Osteocyte (in vitro differentiated cells): ENCODE measurements around the gene SLC16A12. TPM values are rescaled to one million over a fixed set of nuclear protein-coding genes. Genes with fewer than 3 reads are reported as not detected.
A peak's percentile ranks its signal among the peaks of the same experiment; 100 is the strongest.

Source experiments
- DNase-seq: peaks from one replicate; pipeline ENCODE4 v3.0.0; 2021; ENCODE audit warnings: mixed read lengths; ENCODE audit not compliant: unreplicated experiment; ENCODE audit errors: extremely low spot score
- H3K27ac Mint-ChIP-seq: one replicate; pipeline ENCODE4 v1.8.0; 2021; ENCODE audit warnings: mild to moderate bottlenecking, mixed read lengths; ENCODE audit not compliant: unreplicated experiment
- H3K27me3 Mint-ChIP-seq: one replicate; pipeline ENCODE4 v1.8.0; 2021; ENCODE audit warnings: mixed read lengths; ENCODE audit not compliant: unreplicated experiment
- H3K36me3 Mint-ChIP-seq: one replicate; pipeline ENCODE4 v1.8.0; 2021; ENCODE audit warnings: mixed read lengths; ENCODE audit not compliant: unreplicated experiment
- H3K4me1 Mint-ChIP-seq: one replicate; pipeline ENCODE4 v1.8.0; 2021; ENCODE audit warnings: mixed read lengths; ENCODE audit not compliant: unreplicated experiment
- H3K4me3 Mint-ChIP-seq: one replicate; pipeline ENCODE4 v1.8.0; 2021; ENCODE audit warnings: mild to moderate bottlenecking, moderate library complexity, mixed read lengths; ENCODE audit not compliant: unreplicated experiment
- H3K9me3 Mint-ChIP-seq: one replicate; pipeline ENCODE4 v1.8.0; 2021; ENCODE audit warnings: mixed read lengths; ENCODE audit not compliant: unreplicated experiment
- total RNA-seq: library from RNA; stranded (reverse); gene quantifications from 2 replicates; pipeline ENCODE4 v1.2.1, GENCODE V29; 2021
- TF ChIP-seq, protein P1 (sequence below): fragments of 200-600 bp; sonication (generic); IDR thresholded peaks from 2 replicates; pipeline ENCODE4 v1.5.0; 2021; ENCODE audit warnings: antibody characterized with exemption, mild to moderate bottlenecking, moderate library complexity

Gene SLC16A12
- total RNA-seq, 1 donor from 2014 or later: 8.4 TPM

DNA sequence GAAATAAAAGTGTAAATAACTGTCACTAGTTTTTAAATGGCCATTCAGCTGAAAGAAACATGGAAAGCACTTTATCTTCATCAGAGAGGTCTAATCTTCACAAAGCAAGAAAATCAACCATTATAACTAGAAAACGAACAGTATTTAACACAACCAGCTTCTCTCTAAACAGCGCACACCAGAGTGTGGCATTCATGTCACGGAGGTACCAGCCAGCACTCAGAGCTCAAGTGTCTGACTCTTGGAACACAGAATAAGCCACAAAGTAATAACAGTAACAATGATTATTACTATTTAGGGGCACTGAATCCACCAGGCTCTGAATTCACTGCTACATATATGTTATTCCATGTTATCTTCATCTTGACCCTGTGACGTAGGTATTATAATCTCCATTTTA lies 60.9 kb downstream of the SLC16A12 start:
- Mint-ChIP-seq H3K27me3 (no peaks in the 10 kb centered on the region), H3K4me1 (peaks cover 76% of the 10 kb centered on the region), H3K9me3 (peaks cover 3% of the 10 kb centered on the region), H3K36me3 (peaks cover 2% of the 10 kb centered on the region), H3K27ac (peak overlapping the region; percentile 95), H3K4me3 (no peak overlapping the region)
- DNase-seq: no peak
- TF ChIP-seq, protein P1, sequence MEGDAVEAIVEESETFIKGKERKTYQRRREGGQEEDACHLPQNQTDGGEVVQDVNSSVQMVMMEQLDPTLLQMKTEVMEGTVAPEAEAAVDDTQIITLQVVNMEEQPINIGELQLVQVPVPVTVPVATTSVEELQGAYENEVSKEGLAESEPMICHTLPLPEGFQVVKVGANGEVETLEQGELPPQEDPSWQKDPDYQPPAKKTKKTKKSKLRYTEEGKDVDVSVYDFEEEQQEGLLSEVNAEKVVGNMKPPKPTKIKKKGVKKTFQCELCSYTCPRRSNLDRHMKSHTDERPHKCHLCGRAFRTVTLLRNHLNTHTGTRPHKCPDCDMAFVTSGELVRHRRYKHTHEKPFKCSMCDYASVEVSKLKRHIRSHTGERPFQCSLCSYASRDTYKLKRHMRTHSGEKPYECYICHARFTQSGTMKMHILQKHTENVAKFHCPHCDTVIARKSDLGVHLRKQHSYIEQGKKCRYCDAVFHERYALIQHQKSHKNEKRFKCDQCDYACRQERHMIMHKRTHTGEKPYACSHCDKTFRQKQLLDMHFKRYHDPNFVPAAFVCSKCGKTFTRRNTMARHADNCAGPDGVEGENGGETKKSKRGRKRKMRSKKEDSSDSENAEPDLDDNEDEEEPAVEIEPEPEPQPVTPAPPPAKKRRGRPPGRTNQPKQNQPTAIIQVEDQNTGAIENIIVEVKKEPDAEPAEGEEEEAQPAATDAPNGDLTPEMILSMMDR: no peak

DNA sequence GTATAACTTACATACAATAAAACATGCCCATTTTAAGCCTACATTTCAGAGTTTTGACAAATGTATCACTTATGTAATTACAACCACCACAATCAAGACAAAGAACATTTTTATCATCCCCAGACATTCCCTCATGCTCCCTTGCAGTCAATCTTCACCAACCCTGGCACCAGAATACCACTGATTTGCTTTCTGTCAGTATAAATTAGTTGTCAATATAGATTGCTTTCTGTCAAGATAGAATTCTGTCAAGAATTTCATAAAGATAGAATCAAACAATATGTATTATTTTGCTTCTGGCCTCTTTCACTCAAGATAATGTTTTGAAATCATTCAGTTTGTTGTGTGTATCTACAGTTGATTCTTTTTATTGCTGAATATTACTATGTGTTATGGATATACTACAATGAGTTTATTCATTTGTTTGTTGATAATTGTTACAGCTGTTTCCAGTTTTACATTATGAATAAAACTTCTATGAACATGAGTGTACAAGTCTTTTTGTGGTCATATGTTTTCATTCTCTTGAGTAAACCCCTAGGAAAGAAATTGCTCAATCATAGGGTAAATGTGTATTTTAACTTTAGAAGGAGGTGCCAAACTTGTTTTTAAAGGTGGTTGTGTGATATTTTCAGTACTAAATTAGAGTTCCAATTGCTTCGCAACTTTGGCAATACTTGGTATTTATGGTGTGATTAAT lies 64.1 kb downstream of the SLC16A12 start:
- TF ChIP-seq, protein P1: no peak
- no peaks in the 10 kb centered on the region for H3K27me3 Mint-ChIP-seq
- H3K9me3 Mint-ChIP-seq: peaks cover 4% of the 10 kb centered on the region
- peaks cover 2% of the 10 kb centered on the region for H3K36me3 Mint-ChIP-seq
- peaks cover 72% of the 10 kb centered on the region for H3K4me1 Mint-ChIP-seq
- peak overlapping the region; percentile 83 for H3K27ac Mint-ChIP-seq
- H3K4me3 Mint-ChIP-seq: no peak overlapping the region
- no peak for DNase-seq

DNA sequence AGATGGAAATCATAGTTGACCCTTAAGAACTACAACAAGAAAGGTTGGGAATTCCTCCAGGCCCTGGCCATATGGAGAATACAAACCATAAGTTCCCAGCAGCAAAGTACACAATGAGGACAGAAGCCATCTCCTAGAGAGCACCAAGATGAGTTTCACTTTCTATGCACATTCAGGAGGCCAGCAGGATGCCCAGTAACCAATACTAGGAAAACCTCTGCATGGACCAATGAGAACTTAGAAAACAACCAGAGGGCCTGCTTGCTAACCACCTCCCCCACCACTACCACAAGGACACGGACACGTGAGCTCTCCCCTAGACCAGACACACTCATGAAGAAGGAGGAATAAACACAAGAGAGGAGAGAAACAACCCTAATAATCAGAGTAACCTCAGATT lies 64.8 kb downstream of the SLC16A12 start:
- Mint-ChIP-seq H3K36me3 (peaks cover 2% of the 10 kb centered on the region), H3K9me3 (peaks cover 4% of the 10 kb centered on the region), H3K4me1 (peaks cover 67% of the 10 kb centered on the region), H3K27me3 (no peaks in the 10 kb centered on the region), H3K4me3 (no peak overlapping the region), H3K27ac (peak overlapping the region; percentile 83)
- no peak for DNase-seq
- TF ChIP-seq, protein P1: no peak

DNA sequence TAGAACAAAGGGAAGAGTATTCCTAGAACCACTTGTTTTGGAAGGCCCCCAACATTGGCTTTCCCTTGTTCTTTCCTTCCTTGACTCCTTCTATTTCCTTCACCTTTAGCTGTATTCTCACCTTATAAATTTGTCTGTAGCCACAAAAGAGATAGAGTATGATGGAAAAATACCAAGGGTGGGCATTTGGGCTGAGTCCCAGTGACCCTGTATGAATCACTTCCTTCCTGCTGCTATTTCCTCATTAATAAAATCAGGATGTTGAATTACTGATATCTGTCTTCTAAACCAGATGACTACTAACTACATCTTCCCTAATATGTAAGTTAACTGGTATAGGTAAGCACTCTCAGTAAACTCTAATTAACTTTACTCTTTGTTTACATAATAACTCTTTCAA lies 65.9 kb downstream of the SLC16A12 start:
- Mint-ChIP-seq H3K9me3 (peaks cover 4% of the 10 kb centered on the region), H3K4me1 (peaks cover 56% of the 10 kb centered on the region), H3K27me3 (no peaks in the 10 kb centered on the region), H3K4me3 (no peak overlapping the region), H3K27ac (peak overlapping the region; percentile 83), H3K36me3 (peaks cover 2% of the 10 kb centered on the region)
- no peak for DNase-seq
- TF ChIP-seq, protein P1: no peak

DNA sequence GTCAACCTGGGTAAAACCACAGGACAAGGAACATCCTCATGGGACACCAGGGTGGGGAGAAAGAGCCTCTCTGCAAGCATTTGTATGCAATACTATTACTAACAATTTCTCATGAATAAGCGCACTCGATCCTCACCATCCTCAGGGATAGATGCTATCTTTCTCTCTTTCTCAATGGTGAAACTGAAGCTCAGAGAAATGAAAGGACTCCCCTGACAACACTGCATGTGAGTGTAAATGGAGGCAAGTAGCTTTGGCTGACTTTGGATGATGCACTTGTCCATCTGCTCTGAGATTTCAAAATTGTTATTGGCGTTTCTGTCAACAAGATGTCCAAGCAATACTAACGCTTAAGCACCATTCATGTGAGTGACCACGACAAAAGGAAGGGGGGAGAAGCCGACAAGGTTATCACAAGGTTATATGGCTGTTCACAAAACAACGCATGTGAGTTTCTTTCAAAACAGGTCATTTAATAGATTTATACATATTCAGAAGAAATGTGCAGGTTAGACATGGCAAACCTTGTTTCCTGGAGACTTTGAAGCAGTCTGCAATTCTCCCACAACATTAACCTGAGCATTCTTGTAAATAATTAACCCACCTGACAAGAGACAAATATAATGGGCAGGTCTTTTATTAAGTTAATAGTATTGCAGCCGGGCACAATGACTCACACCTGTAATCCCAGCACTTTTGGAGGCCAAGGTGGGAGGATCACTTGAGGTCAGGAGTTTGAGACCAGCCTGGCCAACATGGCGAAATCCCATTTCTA lies 67.0 kb downstream of the SLC16A12 start:
- H3K36me3 Mint-ChIP-seq: no peaks in the 10 kb centered on the region
- TF ChIP-seq, protein P1: no peak
- H3K4me3 Mint-ChIP-seq: no peak overlapping the region
- H3K27ac Mint-ChIP-seq: no peak overlapping the region
- no peaks in the 10 kb centered on the region for H3K27me3 Mint-ChIP-seq
- H3K9me3 Mint-ChIP-seq: peaks cover 4% of the 10 kb centered on the region
- DNase-seq: no peak
- peaks cover 47% of the 10 kb centered on the region for H3K4me1 Mint-ChIP-seq
